A673 (cell line): ENCODE data around the gene KRT37. TPM values are rescaled to one million over a fixed set of nuclear protein-coding genes. Genes with fewer than 3 reads are reported as not detected.

Experiments used
- BruUV-seq: library from RNA; stranded (reverse); fragments of 400-500 nt; replicated peaks from 2 replicates; lab custom pipeline; 2021; lab: Mats Ljungman, UMichigan
- CTCF ChIA-PET: fragments of 300-600 bp; sonication (Branson Sonifier 250); formaldehyde crosslinking; loops from one replicate; lab custom pipeline; 2022; ENCODE audit warnings: antibody characterized with exemption; lab: Charles Lee
- POLR2A ChIA-PET: fragments of 300-600 bp; sonication (Branson Sonifier 250); formaldehyde crosslinking; loops from one replicate; lab custom pipeline; 2022; ENCODE audit warnings: antibody characterized with exemption; ENCODE audit not compliant: low non-redundant PET; lab: Charles Lee
- DNase-seq: peaks from one replicate; pipeline ENCODE4 v3.0.0-alpha.2; 2015; ENCODE audit warnings: low spot score
- H3K27ac ChIP-seq: fragments of 200-600 bp; sonication (generic); 2 replicates; pipeline ENCODE4 v1.5.1; 2016; ENCODE audit warnings: mixed run types, low read depth, mild to moderate bottlenecking, mixed read lengths, antibody characterized with exemption, low read length; ENCODE audit not compliant: poor library complexity, severe bottlenecking
- H3K27me3 ChIP-seq: fragments of 200-600 bp; sonication (generic); replicated peaks from 2 replicates; pipeline ENCODE4 v1.6.1; 2017; ENCODE audit warnings: mixed run types, low read depth, mild to moderate bottlenecking, mixed read lengths, antibody characterized with exemption, low read length; ENCODE audit not compliant: insufficient read depth, poor library complexity
- H3K36me3 ChIP-seq: fragments of 200-600 bp; sonication (generic); 2 replicates; pipeline ENCODE4 v1.6.1; 2016; ENCODE audit warnings: mixed run types, mild to moderate bottlenecking, mixed read lengths, antibody characterized with exemption, low read length; ENCODE audit not compliant: insufficient read depth, poor library complexity, severe bottlenecking
- H3K4me1 ChIP-seq: fragments of 200-600 bp; sonication (generic); 2 replicates; pipeline ENCODE4 v1.6.1; 2017; ENCODE audit warnings: mixed run types, mild to moderate bottlenecking, mixed read lengths, antibody characterized with exemption, low read length; ENCODE audit not compliant: insufficient read depth, poor library complexity, severe bottlenecking
- H3K4me3 ChIP-seq: fragments of 200-600 bp; sonication (generic); 2 replicates; pipeline ENCODE4 v1.5.1; 2016; ENCODE audit warnings: low read depth, mixed run types, mild to moderate bottlenecking, mixed read lengths, low read length; ENCODE audit not compliant: poor library complexity, severe bottlenecking
- H3K9me3 ChIP-seq: fragments of 200-600 bp; sonication (generic); 2 replicates; pipeline ENCODE4 v1.6.1; 2016; ENCODE audit warnings: mixed run types, low read depth, mild to moderate bottlenecking, mixed read lengths, antibody characterized with exemption, low read length; ENCODE audit not compliant: poor library complexity, severe bottlenecking
- CTCF ChIP-seq: fragments of 300-800, 200-600 bp; sonication (generic); conservative IDR thresholded peaks from 2 replicates; pipeline ENCODE4 v1.5.1; 2017; ENCODE audit warnings: low read depth, mild to moderate bottlenecking, antibody characterized with exemption, low read length, moderate library complexity, mixed read lengths
- EZH2 ChIP-seq: fragments of 200-600 bp; sonication (generic); IDR thresholded peaks from 2 replicates; pipeline ENCODE4 v1.6.1; 2017; ENCODE audit warnings: borderline replicate concordance, low read depth, mild to moderate bottlenecking, mixed read lengths, antibody characterized with exemption, low read length; ENCODE audit not compliant: poor library complexity, severe bottlenecking
- intact Hi-C: fragments of 100-400 bp; cut with micrococcal nuclease; formaldehyde crosslinking; loops from one replicate; pipeline ENCODE4 v1.10.0; 2022; ENCODE audit not compliant: unreplicated experiment
- total RNA-seq: library from RNA; stranded (reverse); gene quantifications from 2 replicates; pipeline ENCODE4 v1.2.3, GENCODE V29; 2021

Gene KRT37
- total RNA-seq, 1 experiment from 2014 or later: not detected

DNA sequence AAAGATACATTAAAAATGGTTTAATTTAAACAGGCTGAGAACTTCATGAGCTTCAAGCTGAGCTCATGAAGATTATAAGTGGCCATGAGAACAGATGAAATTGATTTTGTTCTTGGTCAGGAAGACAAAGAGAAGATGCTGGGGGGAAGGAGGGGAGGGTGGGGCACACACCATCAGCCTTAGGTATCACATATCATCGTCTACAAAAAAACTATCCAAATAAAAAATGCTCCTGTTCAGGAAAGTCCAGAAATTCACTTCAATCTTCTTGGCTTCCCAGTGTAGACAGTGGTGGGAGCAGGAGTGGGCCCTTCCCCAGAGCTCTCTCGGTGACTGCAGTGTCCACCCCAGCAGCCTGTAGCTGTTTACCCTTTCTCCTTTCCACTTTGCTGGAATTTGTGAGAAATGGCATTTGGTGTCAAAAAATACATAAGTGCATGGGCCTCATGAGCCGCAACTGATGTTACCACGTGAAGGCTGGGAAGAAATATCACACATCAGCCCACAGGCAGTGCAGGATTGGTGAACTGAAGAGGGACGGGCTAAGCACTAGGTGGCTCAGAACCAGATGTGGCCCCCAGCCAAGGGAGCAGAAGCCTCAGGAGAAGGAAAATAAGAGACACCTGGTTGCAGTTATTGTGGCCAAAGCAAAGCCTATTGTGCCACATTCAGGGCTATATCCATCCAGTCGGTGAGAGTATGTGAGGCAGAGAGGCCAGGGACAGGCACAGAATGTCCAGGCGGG, 6.1 kb downstream of the KRT37 start:
- Histone ChIP-seq H3K9me3 (no peaks in the 10 kb centered on the region), H3K4me3 (no peak overlapping the region), H3K27ac (no peak overlapping the region), H3K4me1 (no peaks in the 10 kb centered on the region), H3K36me3 (no peaks in the 10 kb centered on the region), H3K27me3 (no peaks in the 10 kb centered on the region)
- intact Hi-C loops: no loop called here
- no peak for DNase-seq
- ChIA-PET CTCF (no interaction called here), POLR2A (interaction anchor here (0.6 kb wide), 1 partner anchor 101 kb away, joined by 4 read pairs; no protein-coding TSS in a partner anchor)
- TF ChIP-seq EZH2 (no peak), CTCF (no peak)
- no TSS peak for BruUV-seq

GRCh38 chr17:41417576-41418015, 6.8 kb downstream of the KRT37 start:
- Histone ChIP-seq H3K27ac (no peak overlapping the region), H3K4me3 (no peak overlapping the region), H3K36me3 (no peaks in the 10 kb centered on the region), H3K4me1 (no peaks in the 10 kb centered on the region), H3K27me3 (no peaks in the 10 kb centered on the region), H3K9me3 (no peaks in the 10 kb centered on the region)
- BruUV-seq: no TSS peak
- ChIA-PET POLR2A (interaction anchor here (0.6 kb wide), 1 partner anchor 100 kb away, joined by 4 read pairs; no protein-coding TSS in a partner anchor), CTCF (no interaction called here)
- intact Hi-C loops: no loop called here
- TF ChIP-seq EZH2 (no peak), CTCF (no peak; the same call in 1 of the 2 replicates)
- no peak for DNase-seq

DNA sequence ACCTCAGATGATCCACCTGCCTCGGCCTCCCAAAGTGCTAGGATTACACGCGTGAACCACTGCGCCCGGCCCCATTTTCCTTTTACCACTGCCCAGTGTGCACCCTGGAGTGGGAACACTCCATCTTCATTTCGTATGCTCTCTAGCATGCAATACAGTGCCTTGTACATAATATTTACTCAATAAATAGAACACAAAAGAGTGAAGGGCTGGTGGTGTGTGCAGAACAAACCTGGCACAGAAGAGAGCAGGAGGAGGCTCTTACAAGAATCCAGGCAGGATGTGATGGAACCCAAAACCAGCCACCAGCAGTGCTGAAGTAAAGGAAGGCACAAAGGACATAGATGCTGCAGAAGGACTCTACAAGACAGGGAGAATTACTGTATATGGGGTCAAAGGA, 7.3 kb downstream of the KRT37 start:
- intact Hi-C loops: no loop called here
- TF ChIP-seq CTCF (no peak), EZH2 (no peak)
- Histone ChIP-seq H3K4me1 (no peaks in the 10 kb centered on the region), H3K9me3 (no peaks in the 10 kb centered on the region), H3K4me3 (no peak overlapping the region), H3K27me3 (no peaks in the 10 kb centered on the region), H3K36me3 (no peaks in the 10 kb centered on the region), H3K27ac (no peak overlapping the region)
- ChIA-PET CTCF (no interaction called here), POLR2A (no interaction called here)
- DNase-seq: no peak
- BruUV-seq: no TSS peak
